Endothelial cell of umbilical vein (primary cell): ENCODE measurements around the gene KANK4.
"Not testable (repeated sequence)": the region's sequence is repeated elsewhere in the genome, so short reads cannot be mapped to it uniquely, and the experiment has no call there.

ENCODE experiments used
- EZH2 ChIP-seq: IDR thresholded peaks from 2 replicates; pipeline ENCODE4 v1.6.1; 2012; ENCODE audit warnings: borderline replicate concordance, low read depth, mild to moderate bottlenecking, moderate library complexity, low read length, inconsistent platforms; ENCODE audit not compliant: severe bottlenecking
- GATA2 ChIP-seq: IDR thresholded peaks from 2 replicates; pipeline ENCODE4 v1.7.0; 2011; ENCODE audit warnings: low read depth, mild to moderate bottlenecking, moderate library complexity, mixed read lengths, low read length; ENCODE audit not compliant: insufficient read length, insufficient read depth
- POLR2A ChIP-seq: IDR thresholded peaks from 2 replicates; pipeline ENCODE4 v1.6.1; 2012; ENCODE audit warnings: low read depth, mild to moderate bottlenecking, control low read depth, low read length
- POLR2AphosphoS5 ChIP-seq: IDR thresholded peaks from 2 replicates; pipeline ENCODE4 v1.6.1; 2012; ENCODE audit warnings: low read depth, mild to moderate bottlenecking, control low read depth, low read length, moderate library complexity; ENCODE audit not compliant: insufficient read depth
- TF ChIP-seq, protein P1 (sequence below), 2 donors: IDR thresholded peaks; 1 replicate in 1 of 2; 2 replicates in 1 of 2; pipeline ENCODE4 v1.5.1; 2011; ENCODE audit warnings: low read length in 2 of 2, mild to moderate bottlenecking in 2 of 2, moderate library complexity in 2 of 2, control low read depth in 1 of 2, inconsistent platforms in 1 of 2, low read depth in 1 of 2; ENCODE audit not compliant: insufficient read depth in 1 of 2; ENCODE audit errors: extremely low read depth in 1 of 2

DNA sequence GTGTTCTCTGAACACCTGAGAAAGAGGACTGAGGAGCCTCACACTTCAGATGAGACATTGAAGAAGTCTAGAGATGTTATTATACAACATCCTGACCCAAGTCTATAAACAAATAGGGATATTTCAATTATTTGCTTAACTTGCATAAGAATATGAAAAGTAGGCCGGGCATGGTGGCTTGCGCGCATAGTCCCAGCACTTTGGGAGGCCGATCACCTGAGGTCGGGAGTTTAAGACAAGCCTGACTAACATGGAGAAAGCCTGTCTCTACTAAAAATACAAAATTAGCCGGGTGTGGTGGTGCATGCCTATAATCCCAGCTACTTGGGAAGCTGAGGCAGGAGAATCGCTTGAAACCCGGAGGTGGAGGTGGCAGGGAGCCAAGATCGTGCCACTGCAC, 98.8 kb downstream of the KANK4 start:
- TF ChIP-seq, protein P1, sequence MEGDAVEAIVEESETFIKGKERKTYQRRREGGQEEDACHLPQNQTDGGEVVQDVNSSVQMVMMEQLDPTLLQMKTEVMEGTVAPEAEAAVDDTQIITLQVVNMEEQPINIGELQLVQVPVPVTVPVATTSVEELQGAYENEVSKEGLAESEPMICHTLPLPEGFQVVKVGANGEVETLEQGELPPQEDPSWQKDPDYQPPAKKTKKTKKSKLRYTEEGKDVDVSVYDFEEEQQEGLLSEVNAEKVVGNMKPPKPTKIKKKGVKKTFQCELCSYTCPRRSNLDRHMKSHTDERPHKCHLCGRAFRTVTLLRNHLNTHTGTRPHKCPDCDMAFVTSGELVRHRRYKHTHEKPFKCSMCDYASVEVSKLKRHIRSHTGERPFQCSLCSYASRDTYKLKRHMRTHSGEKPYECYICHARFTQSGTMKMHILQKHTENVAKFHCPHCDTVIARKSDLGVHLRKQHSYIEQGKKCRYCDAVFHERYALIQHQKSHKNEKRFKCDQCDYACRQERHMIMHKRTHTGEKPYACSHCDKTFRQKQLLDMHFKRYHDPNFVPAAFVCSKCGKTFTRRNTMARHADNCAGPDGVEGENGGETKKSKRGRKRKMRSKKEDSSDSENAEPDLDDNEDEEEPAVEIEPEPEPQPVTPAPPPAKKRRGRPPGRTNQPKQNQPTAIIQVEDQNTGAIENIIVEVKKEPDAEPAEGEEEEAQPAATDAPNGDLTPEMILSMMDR (IDR thresholded peaks at IDR 0.05; ENCODE audit: extremely low read depth in 1 of 2, insufficient read depth in 1 of 2, low read depth in 1 of 2, low read length in 2 of 2): not testable (repeated sequence)
- not testable (repeated sequence) for TF ChIP-seq GATA2, POLR2AphosphoS5, POLR2A, EZH2
